Inflammatory macrophage (primary cell): Measurements from ENCODE around the gene TYMP.
A peak's percentile ranks its signal among the peaks of the same experiment; 100 is the strongest.

Source experiments
- DNase-seq, 2 donors: peaks; one replicate each; pipeline ENCODE4 v3.0.0-alpha.2; 2020 to 2022

The TYMP gene

GRCh38 chr22:50537765-50538164 is 8.0 kb upstream of the TYMP start:
- no peak for DNase-seq

GRCh38 chr22:50536226-50536625 is 6.4 kb upstream of the TYMP start:
- no peak for DNase-seq

- DNase-seq: no peak
These were observed 5.3 kb upstream of the TYMP start for GRCh38 chr22:50535113-50535512.

GRCh38 chr22:50533856-50534711 is 4.3 kb upstream of the TYMP start:
- DNase-seq: peak; percentile 46 to 77

- no peak for DNase-seq
These were observed 3.3 kb upstream of the TYMP start for GRCh38 chr22:50532824-50533796.

- peak; percentile 21 to 56 for DNase-seq
These were observed 2.3 kb upstream of the TYMP start for GRCh38 chr22:50531962-50532674.

- peak; percentile 73 to 87 for DNase-seq
These were observed 1.7 kb upstream of the TYMP start for GRCh38 chr22:50531546-50531961.

- peak; percentile 90 to 94 for DNase-seq
These were observed 1.2 kb upstream of the TYMP start for GRCh38 chr22:50530877-50531545.

- DNase-seq: peak in 1 of 2 donors; percentile 65
These were observed 716 bp upstream of the TYMP start for GRCh38 chr22:50530580-50530876.

GRCh38 chr22:50529416-50529896 is 356 bp downstream of the TYMP start:
- peak in 1 of 2 donors; percentile 15 for DNase-seq

- DNase-seq: no peak
These were observed 963 bp downstream of the TYMP start for GRCh38 chr22:50528682-50529415.

GRCh38 chr22:50527921-50528681 is 1.7 kb downstream of the TYMP start:
- DNase-seq: no peak

GRCh38 chr22:50526834-50527801 is 2.7 kb downstream of the TYMP start:
- DNase-seq: peak; percentile 56 to 76

GRCh38 chr22:50526108-50526833 is 3.5 kb downstream of the TYMP start:
- DNase-seq: peak; percentile 68 to 81

- DNase-seq: no peak
These were observed 4.0 kb downstream of the TYMP start for GRCh38 chr22:50525858-50526107.

- peak; percentile 99 for DNase-seq
These were observed 4.5 kb downstream of the TYMP start, which contains the start of gene SCO2 for GRCh38 chr22:50525104-50525857. SCO2 (minus strand) TSS chr22:50525598; CDS start chr22:50524411, 1,187 bp downstream.

- DNase-seq: no peak
These were observed 5.1 kb downstream of the TYMP start for GRCh38 chr22:50524676-50525103.
